Stimulated activated CD8-positive, alpha-beta memory T cell treated with anti-CD3 and anti-CD28 coated beads, Interleukin-15, amount 100 ng/mL, for 1 hour (primary cell): ENCODE data around the gene FASTKD2.

Source experiments
- DNase-seq: peaks from one replicate; pipeline ENCODE4 v3.0.0-alpha.2; 2020; ENCODE audit warnings: low read depth

FASTKD2 gene

GRCh38 chr2:206765242-206766056 lies at the start of gene FASTKD2, which contains the start of gene MDH1B:
FASTKD2 (plus strand) TSS chr2:206765606; CDS start chr2:206766694, 1,088 bp downstream.
MDH1B (minus strand) TSS chr2:206765328; CDS start chr2:206765271, 57 bp downstream.
- peak; percentile 56 for DNase-seq

- DNase-seq = no peak
Measured at GRCh38 chr2:206716623-206717022, 48.8 kb upstream of the FASTKD2 start.

GRCh38 chr2:206718296-206718695 lies 47.1 kb upstream of the FASTKD2 start, which contains the start of gene DYTN:
DYTN (minus strand) TSS chr2:206718396; CDS start chr2:206718279, 117 bp downstream.
- no peak for DNase-seq

GRCh38 chr2:206721256-206721920 lies 44.0 kb upstream of the FASTKD2 start:
- DNase-seq = no peak

- DNase-seq = no peak
Measured at GRCh38 chr2:206723288-206723687, 42.1 kb upstream of the FASTKD2 start.

GRCh38 chr2:206727287-206727686 lies 38.1 kb upstream of the FASTKD2 start:
- no peak for DNase-seq

GRCh38 chr2:206728277-206729199 lies 36.9 kb upstream of the FASTKD2 start:
- DNase-seq = no peak

- DNase-seq = no peak
Measured at GRCh38 chr2:206733341-206733740, 32.1 kb upstream of the FASTKD2 start.

- no peak for DNase-seq
Measured at GRCh38 chr2:206736935-206737334, 28.5 kb upstream of the FASTKD2 start.

- no peak for DNase-seq
Measured at GRCh38 chr2:206739271-206739670, 26.1 kb upstream of the FASTKD2 start.

- DNase-seq = no peak
Measured at GRCh38 chr2:206740800-206741199, 24.6 kb upstream of the FASTKD2 start.

GRCh38 chr2:206756816-206757215 lies 8.6 kb upstream of the FASTKD2 start:
- no peak for DNase-seq

- no peak for DNase-seq
Measured at GRCh38 chr2:206764673-206765241, 649 bp upstream of the FASTKD2 start.

- DNase-seq = no peak
Measured at GRCh38 chr2:206766057-206766930, 888 bp downstream of the FASTKD2 start.

- DNase-seq = no peak
Measured at GRCh38 chr2:206774871-206775270, 9.5 kb downstream of the FASTKD2 start.

- DNase-seq = no peak
Measured at GRCh38 chr2:206776432-206776831, 11.0 kb downstream of the FASTKD2 start.

GRCh38 chr2:206780671-206781070 lies 15.3 kb downstream of the FASTKD2 start:
- no peak for DNase-seq

- no peak for DNase-seq
Measured at GRCh38 chr2:206783718-206784117, 18.3 kb downstream of the FASTKD2 start.

- DNase-seq = no peak
Measured at GRCh38 chr2:206784559-206785353, 19.4 kb downstream of the FASTKD2 start.
